GM21528 (cell line): ENCODE results near the gene CHST15.

Experiments used
- ATAC-seq: cut with Tn5 transposase; IDR thresholded peaks from one replicate; pipeline ENCODE4 v1.9.1; 2021; ENCODE audit warnings: mild to moderate bottlenecking, moderate library complexity; ENCODE audit not compliant: unreplicated experiment, low FRiP score

Gene CHST15

DNA sequence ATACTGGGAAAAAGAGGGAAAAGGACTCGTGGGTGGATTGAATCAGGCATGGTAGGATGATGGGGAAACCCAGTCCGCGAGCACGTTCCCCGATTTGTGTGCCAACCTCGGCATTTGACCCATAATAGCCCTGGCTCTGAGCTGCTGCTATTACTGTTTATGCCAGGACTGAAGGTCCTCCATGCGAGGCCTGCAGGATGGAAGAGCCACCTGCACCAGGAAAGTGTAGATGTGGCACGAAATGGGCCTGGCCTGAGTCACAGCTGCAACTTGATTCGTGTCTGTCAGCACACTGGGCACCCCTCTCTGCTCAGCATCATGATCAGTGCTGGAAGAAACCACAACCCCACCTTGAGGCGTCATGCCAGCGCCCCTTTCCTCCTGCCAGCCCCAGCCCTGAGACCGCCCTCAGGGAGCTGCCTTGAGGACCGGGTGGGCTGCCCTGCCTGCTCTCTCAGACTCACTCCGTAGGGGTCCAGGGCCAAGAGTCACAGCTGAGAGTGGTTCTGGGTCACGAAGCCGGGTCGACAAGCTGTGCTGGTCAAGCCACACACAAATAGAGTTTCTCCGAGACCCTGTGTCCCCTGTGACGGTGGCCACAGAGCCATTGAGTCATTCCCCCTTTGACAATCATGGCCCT is 74.4 kb downstream of the CHST15 start:
- no peak for ATAC-seq

DNA sequence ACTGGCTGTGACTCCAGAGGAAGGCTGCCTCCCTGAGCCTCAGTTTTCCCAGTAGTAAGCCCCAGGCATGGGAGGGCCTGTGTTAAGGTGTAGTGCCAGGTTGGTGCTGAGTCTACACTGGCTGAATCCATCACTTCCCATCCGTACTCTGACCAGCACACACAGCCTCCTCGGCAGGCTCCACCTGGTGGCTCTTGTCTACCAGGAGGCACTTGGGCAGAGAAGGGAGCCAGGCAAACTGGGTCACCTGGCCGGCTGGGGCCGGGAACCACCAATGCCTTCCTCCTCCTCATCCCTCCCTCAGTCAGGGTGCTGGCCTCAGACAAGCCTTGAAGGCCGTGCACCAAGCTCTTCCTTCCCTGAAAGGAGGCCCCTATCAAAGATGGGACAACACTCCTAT is 75.7 kb downstream of the CHST15 start:
- no peak for ATAC-seq

DNA sequence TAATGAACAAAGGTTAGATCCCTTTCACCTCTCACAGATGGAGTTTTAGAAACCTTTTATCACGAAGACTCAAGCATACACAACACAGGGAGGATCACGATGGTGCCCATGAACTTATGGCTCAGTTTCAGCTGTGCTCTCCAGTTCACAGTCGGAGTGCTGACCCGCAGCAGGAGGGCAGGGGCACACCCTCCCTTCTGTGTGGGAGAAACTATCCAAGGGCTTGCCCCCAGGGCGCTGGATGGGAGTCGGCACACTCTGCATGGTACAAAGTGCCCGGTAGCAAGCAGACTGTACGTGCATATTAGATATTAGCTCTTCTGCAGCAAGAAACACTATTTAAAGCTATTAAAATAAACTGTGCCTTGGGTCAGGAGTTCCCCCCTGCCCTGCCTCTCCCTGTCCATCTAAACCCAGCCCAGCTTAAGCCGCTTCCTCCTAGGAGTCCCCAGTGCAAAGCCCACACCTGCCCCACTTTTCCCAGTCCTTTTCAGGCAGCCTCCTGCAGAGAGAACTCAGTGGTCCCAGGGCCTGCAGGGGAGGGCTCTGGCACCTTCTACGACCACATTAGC is 76.5 kb downstream of the CHST15 start:
- no peak for ATAC-seq

DNA sequence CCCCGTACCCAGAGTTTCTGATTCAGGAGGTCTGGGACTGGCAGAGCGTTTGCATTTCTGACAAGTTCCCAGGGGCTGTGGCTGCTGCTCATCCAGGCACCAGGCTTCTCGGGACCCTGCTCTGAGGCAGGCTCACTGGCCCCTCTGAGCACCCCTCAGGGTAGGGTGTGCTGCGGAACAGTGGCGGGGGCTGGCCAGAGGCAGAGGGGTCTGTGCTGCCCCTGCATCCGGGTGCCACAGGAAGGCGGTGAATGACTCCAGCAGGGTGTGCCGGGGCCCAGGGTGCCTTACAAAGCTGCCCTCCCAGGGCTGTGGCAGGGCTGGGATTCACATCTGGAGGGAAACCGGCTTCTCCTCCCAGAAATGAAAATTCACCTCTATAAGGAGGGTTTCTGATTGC is 77.4 kb downstream of the CHST15 start:
- ATAC-seq, result no peak

DNA sequence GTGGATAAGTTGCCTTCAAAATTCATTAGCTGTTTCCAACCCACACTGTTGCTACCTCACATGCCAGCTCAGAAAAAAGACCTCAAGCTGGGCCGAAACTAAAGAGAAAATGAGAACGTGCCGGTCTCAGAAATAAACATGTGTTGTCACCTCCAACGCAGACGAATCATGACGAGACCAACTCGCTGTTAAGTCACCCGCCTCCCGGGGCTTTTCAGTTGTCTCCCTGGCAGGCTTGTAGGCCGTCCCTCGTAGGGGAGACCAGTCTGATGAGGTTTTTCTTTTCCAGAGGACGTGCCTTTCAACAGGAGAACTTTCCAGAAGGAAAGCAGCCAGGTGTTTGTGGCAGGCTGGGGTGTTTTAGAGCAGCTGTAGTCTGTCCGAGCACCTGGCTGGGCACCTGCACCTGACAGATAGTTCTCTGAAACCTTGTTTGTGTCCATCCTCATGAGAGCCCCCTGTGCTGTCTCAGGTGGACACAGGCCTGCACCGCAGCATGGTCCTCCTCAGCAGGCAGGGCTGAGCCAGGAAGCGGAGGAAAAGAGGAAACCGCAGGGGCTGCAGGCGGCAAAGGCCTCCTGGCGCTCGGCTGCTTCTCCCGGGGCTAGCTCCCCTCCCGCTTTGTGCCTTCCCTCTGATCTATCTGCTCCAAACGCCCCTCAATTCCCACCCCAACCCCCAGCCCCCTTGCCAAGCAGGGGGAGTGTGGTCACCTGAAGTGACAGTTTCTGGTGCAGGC is 78.8 kb downstream of the CHST15 start:
- ATAC-seq, result no peak

DNA sequence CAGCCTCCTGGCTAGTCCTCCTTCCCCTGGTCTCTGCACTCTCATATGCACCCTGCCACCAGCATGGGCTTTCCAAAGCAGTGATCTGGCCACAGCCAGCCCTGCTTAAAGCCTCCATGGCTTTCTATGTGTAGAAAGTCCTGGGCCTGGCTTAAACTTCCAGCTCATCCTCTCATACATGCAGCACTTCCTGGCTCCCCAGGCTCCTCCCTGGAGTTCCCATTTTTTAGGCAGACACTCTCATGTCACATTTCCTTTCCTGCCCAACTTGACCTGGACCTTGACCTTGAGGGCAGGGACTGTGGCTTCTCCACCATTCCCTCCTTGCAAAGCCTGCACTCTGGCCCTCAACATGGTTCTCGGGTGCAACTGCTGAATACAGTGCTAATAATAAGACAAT is 79.5 kb downstream of the CHST15 start:
- no peak for ATAC-seq

DNA sequence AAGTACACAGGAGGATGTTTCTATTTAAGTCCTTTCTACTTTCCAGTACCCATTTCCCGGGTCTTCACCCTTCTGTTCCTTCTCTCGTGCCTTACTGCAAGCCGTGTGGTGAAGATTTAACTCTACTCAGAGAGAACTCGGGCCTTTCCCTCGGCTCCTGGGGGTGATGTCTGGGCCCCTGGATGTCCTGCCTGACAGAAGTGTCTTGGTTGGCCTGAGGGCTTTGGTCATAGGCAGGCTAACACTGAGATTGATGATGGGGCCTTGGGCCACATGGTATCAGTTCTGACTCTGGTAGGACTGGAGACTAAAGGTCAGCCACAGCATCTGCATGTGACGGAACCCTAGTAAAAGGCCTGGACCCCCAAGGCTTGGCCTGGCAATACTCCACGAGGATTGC is 80.4 kb downstream of the CHST15 start:
- ATAC-seq, result no peak

DNA sequence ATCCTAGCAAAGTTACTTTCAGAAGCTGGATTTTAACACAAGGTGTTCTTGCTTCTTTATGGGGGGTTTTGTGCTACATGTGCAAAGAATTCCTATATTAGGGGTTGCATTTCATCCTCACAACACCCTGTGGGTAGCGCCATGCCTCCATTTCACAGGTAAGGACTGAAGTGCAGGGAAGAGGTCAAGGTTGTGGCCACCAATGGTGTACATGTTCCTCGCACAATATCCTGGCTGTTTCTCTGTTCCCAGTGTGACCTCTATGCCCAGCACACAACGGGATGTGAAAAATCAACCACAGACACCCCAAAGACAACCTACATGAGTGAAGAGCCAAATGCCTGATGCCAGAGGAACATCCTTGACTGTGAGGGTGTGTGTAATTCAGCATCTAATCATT is 80.8 kb downstream of the CHST15 start:
- ATAC-seq, result no peak

DNA sequence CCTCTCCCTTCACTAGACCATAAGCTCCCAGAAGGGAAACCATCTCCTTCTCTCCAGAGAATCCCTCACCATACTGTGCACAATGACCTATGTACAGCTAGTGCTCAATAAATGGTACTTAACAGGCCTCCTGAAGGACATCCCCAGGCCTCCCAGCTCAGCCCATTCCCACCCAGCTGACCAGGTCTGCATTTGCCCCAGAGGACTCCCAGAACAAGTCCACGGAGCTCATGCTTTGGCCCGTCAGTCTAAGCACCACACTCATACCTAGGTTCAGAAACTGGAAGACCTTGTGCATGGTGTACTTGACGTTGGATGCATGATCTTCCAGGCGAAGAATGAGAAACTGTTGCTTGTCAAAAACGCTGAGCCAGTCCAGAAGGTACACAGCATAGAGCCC is 81.3 kb downstream of the CHST15 start:
- no peak for ATAC-seq

DNA sequence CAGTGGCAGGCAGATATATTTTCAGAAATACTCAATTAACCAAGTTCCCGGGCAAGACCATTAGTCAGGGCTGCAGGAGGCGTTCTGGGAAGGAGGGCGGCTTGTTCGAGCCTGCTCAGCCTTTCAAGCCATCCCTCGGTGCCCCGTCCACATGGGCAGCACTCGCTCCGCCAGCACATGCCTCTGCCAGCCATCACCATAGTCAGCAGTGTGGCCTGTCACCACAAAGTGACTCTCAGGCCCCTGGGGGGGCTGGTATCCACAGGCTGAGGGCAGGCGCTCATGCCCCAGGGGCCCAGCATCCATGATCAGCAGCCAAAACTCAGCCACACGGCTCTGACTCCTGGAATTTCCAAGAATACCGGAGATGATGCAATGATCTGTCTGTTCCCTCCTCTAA is 81.9 kb downstream of the CHST15 start:
- no peak for ATAC-seq

DNA sequence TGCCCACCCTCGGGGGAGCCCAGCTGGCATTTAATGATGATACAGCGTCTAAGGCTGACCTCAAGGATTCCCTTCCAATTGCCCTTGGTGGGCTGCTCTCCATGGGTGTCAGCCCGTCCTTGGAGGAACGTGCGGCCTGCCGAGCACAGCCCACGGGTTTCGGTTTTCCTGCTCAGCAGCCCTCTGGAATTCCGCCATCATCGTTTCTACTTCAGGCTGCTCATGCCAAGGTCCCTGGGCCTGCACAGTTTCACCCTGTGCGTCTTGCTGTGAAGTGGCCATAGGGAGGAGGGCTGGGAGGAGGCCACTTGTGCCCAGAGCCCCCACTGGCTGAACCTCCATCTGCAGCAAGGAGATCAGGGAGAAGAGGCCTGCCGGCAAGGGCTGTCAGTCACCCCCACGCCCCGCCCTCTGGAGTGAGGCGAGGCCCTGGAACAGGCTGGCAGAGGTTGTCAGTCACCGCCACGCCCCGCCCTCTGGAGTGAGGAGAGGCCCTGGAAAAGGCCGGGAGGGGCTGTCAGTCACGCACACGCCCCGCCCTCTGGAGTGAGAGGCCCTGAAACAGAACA is 82.8 kb downstream of the CHST15 start:
- no peak for ATAC-seq

DNA sequence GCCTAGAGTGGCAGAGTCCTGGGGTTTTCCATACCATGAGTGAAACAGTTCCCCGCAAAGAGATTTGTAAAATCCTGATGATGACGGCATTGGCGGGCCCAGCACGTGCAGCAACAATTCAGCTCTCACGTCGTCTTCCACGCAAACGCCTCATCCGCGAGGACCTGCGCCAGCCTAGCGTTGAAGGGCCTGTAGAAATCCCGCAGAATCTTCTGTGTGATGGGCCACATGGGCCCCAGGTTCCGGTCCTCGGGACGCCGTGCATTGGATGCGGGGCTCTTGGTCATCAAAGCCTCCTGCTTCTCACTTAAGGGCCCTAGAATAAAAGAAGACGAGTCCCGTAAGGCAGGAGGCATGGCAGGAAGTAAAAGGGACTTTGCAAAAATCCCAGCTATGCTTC is 83.4 kb downstream of the CHST15 start:
- no peak for ATAC-seq

DNA sequence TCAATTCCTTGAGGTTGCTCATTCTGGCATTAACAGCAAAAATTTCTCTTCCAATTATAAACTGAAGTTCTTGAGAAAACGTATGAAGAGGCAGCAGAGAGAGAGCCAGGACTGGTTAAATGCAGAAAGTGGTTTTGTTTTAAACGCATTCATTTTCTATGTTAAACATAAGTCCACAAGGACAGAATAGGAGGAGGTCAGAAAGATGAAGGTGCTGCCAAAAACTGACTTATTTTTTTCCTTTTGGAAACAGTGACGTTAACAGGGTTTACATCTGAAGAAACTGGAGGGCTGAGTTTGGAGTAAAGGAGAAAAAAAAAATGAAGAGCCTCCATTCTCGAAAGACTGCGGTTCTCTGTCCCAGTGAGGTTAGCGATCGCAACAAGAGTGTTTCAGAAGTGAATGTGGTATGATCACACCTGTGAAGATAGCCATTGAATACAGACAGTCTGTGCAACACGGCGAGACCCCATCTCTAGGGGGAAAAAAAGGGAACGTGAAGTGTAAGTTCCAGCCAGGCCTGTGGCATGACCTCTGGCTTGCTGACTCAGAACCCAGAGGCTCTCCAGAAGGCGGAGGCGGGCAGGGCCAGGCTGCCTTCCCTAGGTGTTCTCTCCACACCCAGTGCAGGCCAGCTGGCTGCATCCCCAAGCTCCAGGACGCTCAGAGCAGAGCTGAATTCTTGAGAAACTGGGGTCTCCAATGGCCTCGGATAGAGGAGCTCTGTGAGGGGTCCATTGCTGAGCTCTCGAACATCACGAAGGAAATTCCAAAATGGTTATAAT is 84.0 kb downstream of the CHST15 start:
- no peak for ATAC-seq

DNA sequence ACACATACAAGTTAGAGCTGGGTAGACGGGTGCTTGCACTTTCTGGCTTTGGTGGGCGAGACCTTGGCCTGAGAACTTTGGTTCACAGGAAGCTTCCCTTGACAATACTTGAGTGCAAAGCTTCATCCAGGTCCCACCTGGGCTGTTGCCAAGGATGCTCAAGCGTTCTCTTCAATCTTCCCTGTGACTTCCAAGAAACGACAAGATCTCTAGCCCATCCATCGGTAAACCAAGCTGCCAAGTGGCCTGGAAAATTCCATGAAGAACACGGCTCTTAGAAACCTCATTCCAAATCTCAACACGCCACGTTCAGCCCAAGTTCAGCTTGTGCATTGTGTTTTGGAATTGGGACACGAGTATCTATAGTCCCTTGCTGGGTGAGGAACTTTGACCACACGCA is 84.7 kb downstream of the CHST15 start:
- ATAC-seq, result no peak

DNA sequence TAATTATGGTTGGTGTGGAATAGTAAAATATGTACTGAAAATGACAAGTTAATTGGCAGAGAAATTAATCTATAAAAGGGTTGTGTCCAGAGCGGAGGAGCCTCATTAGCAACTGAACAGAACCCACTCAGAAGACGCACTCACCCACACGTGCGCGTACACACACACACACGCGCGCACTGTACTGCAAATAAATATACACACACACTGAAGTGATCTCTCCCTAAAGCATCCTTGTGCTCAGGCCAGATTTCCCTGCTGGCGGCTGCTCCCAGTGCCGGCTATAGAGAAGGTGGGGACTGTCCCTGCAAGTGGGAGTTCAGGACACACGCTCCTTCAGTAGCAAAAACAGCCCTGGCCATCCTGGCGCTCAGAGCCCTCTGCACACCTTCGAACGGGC is 85.2 kb downstream of the CHST15 start:
- ATAC-seq, result no peak

DNA sequence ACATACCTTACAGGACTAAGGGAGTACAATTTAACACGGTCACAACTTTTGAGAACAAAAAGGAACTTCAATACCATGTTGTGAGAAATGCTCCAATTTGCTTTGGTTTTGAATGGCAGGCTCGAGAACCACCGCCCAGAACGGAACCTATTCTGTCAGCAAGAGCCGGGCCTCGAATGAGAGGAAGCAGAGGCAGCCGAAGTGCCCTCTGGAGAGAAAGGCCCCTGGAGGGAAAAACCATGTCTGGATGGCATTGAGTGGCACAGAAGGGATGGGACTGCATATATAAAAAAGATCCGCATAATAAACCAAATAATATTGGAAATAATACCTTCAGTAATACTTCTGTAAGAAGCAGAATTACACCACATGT is 85.6 kb downstream of the CHST15 start:
- ATAC-seq, result no peak

DNA sequence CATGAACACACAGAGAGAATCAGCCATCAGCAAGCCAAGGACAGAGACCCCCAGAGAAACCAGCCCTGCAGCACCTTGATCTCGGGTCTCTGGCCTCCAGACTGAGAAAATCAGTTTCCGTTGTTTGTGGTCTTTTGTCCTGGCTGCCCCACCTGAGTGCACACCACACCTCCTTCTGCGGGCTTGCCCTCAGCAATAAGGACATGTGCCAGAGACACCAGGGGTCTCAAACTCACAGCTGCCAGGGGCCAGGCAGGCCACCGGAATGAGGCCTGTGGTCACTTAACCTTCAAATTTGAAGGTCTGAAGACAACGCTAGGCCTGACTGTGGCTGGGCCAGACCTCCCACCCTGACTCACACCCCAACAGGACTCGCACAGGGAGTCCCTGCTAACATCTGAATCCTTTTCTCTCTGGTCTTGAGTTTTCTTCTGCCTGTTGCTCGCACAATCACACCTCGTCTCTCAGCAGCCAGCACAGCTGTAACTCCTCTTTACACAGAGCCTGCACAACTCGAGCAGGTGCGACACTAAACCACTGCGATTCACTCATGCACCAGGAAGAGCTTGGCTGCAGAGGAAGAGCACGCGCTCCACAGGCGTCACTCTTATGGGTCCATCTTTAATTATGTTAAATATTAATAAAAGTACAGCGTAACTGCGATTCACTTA is 86.2 kb downstream of the CHST15 start:
- ATAC-seq, result no peak

DNA sequence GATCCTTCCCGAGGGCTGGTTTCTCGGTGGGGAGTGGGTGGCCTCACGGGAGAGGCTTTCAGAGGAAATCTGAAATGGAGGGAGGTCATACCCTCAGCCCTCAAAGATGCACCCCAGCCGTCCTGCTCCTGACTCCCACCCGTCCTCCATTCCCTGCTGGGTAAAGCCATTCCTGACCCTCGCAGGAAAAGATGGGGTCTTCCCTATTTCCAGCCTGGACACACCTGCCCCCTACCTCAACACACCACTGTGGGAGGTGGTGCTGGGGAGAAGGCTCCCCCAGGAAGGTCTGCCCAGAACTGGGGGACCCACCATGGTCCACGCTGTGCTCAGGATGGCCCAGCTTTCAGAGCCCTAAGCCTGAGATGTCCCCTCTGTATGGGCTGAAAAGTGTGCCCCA is 86.9 kb downstream of the CHST15 start:
- no peak for ATAC-seq

DNA sequence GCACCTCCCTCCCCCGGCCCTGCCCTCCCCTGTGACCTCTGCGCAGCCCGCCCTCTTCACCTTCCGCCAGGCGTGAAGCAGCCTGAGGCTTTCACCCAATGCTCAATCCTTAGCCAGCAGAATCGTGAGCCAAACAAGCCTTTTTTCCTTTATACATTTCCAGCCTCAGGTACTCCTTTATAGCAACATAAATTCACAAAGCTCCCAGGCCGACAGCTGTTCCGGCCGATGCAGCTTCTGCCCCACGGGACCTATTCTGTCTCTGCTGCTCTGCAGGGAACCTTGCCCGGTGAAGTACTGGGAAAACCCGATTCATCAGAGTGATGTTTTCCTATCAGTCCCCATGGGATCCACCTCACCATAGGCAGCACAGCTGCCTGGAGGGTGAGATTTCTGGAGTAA is 87.4 kb downstream of the CHST15 start:
- ATAC-seq, result no peak

DNA sequence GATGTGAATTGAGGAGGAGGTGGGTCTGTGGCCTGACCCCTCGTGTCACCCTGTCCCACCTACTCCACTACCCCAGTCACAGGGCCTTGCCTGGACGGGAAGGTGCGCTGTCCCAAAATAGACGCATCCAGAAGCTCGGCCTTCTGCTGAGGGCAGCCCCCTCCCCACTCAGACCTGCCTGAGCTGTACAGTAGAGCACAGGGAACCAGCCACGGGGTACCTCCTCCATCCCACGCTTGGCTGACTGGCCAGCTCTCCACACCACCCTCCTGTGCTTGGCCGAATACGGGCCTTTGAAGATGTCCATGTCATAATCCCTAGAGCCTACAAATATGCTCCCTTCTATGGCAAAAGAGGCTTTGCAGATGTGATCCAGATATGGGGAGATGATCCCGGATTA is 88.3 kb downstream of the CHST15 start:
- ATAC-seq, result no peak

DNA sequence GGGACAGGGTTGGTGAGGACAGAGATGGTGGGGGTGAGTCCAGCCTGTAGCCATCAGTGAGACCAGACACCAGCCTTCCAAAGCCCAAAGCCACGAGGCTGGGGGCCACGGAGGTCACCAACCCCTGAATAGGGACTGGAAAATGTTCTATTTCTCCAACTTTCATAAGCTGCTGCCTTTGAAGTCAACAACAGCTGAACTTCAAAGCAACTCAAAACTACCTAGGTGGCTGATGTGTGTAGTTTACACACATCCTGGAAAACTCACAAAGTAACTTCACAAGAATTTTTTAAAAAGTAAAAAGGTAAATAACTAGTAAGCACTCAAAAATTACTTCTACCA is 88.8 kb downstream of the CHST15 start:
- no peak for ATAC-seq
